Measurements from ENCODE around the gene ABTB2. TPM values are rescaled to one million over a fixed set of nuclear protein-coding genes. Genes with fewer than 3 reads are reported as not detected.

The ABTB2 gene
- total and polyA plus RNA-seq, 12 donors: 2.5 to 19.1 (median 14.2) TPM

- H3K4me3 ChIP-seq: no peak overlapping the region
- H3K4me1 ChIP-seq: peaks cover 0 to 30% (median 11%) of the 10 kb centered on the region in 9 donors
- DNase-seq: no peak
- intact Hi-C loops (cut with DNase I): no loop called here
- WGBS, 2 donors: 91 to 98% methylated on average over 2 of the region's 2 CpGs
- no peaks in the 10 kb centered on the region for H3K27me3 ChIP-seq
- H3K36me3 ChIP-seq: no peaks in the 10 kb centered on the region
- H3K9me3 ChIP-seq: no peaks in the 10 kb centered on the region
- peak overlapping the region in 3 of 10 donors; percentile 18 to 35 (median 22) for H3K27ac ChIP-seq
- TF ChIP-seq, protein P1, sequence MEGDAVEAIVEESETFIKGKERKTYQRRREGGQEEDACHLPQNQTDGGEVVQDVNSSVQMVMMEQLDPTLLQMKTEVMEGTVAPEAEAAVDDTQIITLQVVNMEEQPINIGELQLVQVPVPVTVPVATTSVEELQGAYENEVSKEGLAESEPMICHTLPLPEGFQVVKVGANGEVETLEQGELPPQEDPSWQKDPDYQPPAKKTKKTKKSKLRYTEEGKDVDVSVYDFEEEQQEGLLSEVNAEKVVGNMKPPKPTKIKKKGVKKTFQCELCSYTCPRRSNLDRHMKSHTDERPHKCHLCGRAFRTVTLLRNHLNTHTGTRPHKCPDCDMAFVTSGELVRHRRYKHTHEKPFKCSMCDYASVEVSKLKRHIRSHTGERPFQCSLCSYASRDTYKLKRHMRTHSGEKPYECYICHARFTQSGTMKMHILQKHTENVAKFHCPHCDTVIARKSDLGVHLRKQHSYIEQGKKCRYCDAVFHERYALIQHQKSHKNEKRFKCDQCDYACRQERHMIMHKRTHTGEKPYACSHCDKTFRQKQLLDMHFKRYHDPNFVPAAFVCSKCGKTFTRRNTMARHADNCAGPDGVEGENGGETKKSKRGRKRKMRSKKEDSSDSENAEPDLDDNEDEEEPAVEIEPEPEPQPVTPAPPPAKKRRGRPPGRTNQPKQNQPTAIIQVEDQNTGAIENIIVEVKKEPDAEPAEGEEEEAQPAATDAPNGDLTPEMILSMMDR (IDR thresholded peaks at IDR 0.05): no peak
- ATAC-seq: no peak
Observed at GRCh38 chr11:34223907-34224306, 133.9 kb downstream of the ABTB2 start.

DNA sequence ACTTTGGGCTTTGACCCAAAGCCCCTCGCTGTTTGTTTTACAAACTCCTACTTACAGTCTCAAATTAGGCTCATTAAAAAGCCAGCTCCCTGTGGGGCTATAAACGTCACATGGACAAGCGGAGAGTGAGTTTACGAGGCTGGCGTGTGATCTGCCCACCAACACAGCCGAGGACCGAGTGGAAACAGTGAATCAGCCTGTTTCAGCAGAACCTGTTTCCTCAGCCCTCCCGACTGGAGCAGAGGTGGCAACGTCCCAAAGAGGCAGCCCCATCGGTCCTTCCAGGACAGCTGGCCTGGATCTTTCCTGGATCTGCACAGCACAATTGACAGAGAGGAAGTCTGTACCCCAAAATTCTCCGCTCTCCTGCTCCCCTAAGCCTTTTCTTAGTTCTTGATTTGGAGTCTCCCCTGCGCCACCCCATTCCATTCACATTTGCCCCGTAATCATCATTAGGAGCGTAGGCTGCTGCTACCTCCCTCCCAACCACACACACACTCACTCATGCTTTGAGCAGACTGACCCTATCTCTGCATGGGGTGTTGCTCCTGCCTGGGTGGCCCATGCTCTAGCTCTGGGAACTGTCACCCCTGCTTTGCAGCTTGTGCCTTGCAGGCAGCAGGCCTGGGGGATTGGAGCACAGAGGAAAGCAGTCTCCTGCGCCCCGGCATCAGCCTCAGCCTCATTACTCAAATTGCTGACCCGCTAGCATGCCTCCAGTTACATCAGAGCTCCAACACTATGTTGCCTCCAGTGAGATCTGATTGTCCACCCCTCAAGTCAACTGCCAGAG, 134.6 kb downstream of the ABTB2 start:
- Histone ChIP-seq H3K27ac (peak overlapping the region in 7 of 10 donors; percentile 19 to 45 (median 35)), H3K4me1 (peaks cover 0 to 30% (median 11%) of the 10 kb centered on the region in 9 donors), H3K4me3 (no peak overlapping the region), H3K9me3 (no peaks in the 10 kb centered on the region), H3K36me3 (no peaks in the 10 kb centered on the region), H3K27me3 (no peaks in the 10 kb centered on the region)
- ATAC-seq (peak; percentile 61 to 80 (median 72)), DNase-seq (peak; percentile 57 to 60)
- 60 to 76% methylated on average over 17 of the region's 17 CpGs for WGBS, 2 donors
- TF ChIP-seq, protein P1 (IDR thresholded peaks at IDR 0.05): no peak
- intact Hi-C loops (cut with DNase I): no loop called here

DNA sequence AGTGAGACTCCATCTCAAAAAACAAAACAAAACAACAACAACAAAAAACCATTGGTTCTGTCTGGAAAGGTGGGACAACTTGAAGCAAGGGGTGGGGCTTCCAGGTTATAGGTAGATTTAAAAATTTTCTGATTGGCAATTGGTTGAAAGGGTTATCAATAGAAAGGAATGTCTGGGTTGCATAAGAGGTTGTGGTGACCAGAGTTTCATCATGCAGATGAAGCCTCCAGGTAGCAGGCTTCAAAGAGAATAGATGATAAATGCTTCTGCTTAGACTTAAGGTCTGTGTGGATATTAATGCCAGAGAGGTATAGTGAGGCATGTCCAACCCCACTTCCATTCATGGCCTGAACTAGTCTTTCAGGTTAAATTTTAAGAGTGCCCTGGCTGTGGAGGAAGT, 135.8 kb downstream of the ABTB2 start:
- H3K27me3 ChIP-seq: no peaks in the 10 kb centered on the region

DNA sequence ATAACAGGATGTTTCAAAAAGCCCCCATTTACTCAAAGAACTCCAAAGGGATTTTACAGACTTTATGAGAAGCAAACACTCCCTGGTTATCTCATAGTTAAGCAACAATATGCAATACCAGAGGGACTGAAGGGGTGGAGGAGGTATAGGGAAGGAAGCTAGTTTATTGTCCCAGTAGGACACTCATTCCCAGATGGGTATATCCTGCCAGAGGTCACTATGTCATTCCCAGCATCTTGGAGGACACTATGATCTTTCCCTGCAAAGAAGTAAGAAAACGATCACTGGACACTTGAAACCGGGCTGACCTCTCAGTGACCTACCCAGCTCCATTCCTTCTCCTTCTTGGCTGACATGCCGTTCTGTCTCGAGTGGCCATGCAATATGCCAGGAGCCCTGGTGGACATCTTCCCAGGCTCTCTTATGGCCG, 137.9 kb downstream of the ABTB2 start:
- TF ChIP-seq, protein P1 (IDR thresholded peaks at IDR 0.05): no peak
- intact Hi-C loops (cut with DNase I): no loop called here
- no peaks in the 10 kb centered on the region for H3K36me3 ChIP-seq
- 41 to 45% methylated on average over 5 of the region's 5 CpGs for WGBS, 2 donors
- H3K9me3 ChIP-seq: no peaks in the 10 kb centered on the region
- no peaks in the 10 kb centered on the region for H3K27me3 ChIP-seq
- H3K4me1 ChIP-seq: peaks cover 0 to 30% (median 11%) of the 10 kb centered on the region in 9 donors
- ATAC-seq: peak in 5 of 8 donors; percentile 9 to 83 (median 48)
- DNase-seq: no peak
- H3K27ac ChIP-seq: peak overlapping the region in 2 of 10 donors; percentile 16 to 36
- H3K4me3 ChIP-seq: no peak overlapping the region

More for the DNA sequence above, 135.8 kb downstream of the ABTB2 start:
- H3K36me3 ChIP-seq: no peaks in the 10 kb centered on the region
- TF ChIP-seq, protein P1 (IDR thresholded peaks at IDR 0.05): no peak
- intact Hi-C loops (cut with DNase I): no loop called here
- DNase-seq (no peak), ATAC-seq (no peak)
- H3K9me3 ChIP-seq: no peaks in the 10 kb centered on the region
- peaks cover 0 to 30% (median 11%) of the 10 kb centered on the region in 9 donors for H3K4me1 ChIP-seq
- no peak overlapping the region for H3K4me3 ChIP-seq
- H3K27ac ChIP-seq: peak overlapping the region in 2 of 10 donors; percentile 35 to 36
